HTERT RPE-1 (cell line): ENCODE data around the gene POP4.
"Not testable (repeated sequence)": the region's sequence is repeated elsewhere in the genome, so short reads cannot be mapped to it uniquely, and the experiment has no call there.

Source experiments
- in situ Hi-C: fragments of 300-500 bp; cut with MboI; formaldehyde crosslinking; loops from 4 replicates; pipeline ENCODE4 v1.14.3; 2020; ENCODE audit warnings: low sequenced_read_pairs

The POP4 gene, protein sequence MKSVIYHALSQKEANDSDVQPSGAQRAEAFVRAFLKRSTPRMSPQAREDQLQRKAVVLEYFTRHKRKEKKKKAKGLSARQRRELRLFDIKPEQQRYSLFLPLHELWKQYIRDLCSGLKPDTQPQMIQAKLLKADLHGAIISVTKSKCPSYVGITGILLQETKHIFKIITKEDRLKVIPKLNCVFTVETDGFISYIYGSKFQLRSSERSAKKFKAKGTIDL

DNA sequence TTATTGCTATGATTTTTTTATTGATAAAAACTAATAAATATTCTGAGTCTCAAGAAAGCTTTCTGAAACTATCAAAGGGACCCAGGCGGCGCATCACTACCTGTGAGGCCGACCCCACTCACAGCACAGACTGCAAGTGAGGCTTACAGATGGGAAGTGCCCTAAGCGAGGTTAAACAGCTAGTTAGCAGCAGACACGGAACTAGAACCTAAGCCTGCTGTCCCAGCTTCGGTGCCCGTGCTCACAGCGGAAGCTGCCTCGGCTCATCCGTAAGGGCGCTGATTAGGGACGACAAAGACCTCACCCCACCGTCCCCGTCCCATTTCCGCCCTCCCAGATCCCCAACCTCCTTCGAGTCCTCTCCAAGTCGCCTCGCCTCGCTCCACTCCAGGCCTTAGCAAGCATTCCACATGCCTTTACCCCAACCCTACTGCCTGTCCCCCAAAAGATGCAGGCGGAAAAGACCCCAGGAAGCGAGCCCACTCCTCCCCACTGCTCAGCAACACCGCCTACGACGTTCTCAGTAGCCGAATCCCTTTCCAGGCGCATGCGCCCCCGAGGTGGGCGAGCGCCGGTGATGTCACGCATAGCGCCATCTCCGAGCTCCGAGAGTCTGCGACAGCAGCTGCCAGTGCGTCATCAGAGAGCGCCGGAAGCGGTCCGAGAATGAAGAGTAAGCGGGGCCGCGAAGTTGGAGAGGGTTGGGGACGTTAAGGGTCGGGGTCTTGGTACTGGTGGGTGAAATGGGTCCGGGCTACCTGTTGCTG lies at the start of gene POP4:
Gene POP4, plus strand, starts transcription at position 631 of the 767 bp plus-strand sequence. Its CDS starts 36 bp downstream, at position 667.
- in situ Hi-C loops: no loop called here

DNA sequence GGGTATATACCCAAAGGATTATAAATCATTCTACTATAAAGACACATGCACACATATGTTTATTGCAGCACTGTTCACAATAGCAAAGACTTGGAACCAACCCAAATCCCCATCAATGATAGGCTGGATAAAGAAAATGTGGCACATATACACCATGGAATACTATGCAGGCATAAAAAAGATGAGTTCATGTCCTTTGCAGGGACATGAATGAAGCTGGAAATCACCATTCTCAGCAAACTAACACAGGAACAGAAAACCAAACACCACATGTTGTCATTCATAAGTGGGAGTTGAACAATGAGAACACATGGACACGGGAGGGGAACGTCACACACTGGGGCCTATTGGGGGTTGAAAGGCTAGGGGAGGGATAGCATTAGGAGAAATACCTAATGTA lies 47.0 kb upstream of the POP4 start:
- in situ Hi-C loops: not testable (repeated sequence)

DNA sequence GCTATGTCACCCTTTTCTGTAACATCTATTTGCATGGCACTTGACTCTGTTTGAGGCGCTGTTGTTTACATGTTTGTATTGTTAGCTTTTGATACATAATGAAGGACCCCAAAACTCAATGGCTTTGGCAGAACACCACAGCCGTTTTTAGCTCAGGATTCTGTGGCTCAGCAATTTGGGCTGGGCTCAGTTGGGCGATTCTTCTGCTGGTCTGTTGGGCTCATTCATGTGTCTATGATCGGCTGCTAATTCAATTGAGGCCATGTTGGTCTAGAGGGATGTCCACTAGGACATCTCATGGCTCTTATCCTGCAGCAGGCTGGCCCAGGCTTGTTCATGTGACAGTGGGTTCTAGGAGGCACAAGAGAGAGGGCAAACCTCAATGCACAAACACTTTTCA lies 46.3 kb upstream of the POP4 start:
- in situ Hi-C loops: no loop called here

DNA sequence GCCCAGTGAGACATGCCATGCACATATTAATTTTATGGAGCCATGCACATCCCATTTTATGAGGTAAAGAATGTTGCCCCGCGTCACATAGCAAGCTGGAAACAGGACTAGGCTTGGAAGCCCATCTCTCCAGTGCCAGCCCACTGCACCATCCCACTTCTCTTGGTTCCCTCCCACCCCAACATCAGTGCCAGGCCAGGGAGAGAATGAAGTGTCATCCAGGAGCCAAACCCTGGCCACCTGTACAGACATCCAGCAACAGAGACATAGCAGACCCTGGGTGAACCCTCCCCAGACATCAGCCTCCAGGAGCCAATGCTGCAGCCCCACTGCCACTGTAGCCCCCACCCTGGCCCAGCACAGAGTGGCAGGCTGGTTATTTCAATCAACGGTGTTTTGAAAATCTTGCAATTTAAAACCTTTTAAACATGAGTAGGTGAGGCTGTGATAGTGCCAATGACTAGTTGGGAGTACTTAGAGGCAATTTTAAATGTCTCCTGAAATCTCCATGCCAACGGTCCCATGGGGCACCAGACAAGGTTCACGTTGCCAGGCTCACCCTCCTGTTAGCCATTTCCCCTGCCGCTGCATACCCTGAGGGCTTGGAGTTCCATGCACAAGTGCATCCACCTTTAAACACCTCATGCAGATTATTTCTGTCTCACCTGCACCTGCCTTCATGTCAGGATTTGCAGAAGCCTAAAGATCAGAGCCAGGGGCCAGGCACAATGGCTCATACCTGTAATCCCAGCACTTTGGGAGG lies 45.6 kb upstream of the POP4 start:
- in situ Hi-C loops: no loop called here

DNA sequence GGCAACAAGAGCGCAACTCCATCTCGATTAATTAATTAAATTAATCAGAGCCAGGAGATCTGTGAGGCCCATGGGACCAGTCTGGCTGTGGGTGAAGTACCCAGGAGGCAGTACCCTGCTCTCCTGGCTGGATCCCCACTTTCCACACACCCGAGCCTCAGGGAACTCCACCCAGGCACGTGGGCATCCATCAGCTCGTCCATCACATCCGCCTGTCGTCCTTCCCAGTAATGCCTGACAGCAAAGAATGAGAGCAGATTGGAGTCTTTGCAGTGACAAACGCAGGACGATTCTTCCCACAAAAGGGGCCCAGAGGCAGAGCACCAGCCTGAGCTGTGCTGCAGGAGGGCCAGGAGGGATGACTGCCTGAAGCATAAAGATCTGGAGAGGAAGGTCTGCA lies 44.5 kb upstream of the POP4 start:
- in situ Hi-C loops: no loop called here

DNA sequence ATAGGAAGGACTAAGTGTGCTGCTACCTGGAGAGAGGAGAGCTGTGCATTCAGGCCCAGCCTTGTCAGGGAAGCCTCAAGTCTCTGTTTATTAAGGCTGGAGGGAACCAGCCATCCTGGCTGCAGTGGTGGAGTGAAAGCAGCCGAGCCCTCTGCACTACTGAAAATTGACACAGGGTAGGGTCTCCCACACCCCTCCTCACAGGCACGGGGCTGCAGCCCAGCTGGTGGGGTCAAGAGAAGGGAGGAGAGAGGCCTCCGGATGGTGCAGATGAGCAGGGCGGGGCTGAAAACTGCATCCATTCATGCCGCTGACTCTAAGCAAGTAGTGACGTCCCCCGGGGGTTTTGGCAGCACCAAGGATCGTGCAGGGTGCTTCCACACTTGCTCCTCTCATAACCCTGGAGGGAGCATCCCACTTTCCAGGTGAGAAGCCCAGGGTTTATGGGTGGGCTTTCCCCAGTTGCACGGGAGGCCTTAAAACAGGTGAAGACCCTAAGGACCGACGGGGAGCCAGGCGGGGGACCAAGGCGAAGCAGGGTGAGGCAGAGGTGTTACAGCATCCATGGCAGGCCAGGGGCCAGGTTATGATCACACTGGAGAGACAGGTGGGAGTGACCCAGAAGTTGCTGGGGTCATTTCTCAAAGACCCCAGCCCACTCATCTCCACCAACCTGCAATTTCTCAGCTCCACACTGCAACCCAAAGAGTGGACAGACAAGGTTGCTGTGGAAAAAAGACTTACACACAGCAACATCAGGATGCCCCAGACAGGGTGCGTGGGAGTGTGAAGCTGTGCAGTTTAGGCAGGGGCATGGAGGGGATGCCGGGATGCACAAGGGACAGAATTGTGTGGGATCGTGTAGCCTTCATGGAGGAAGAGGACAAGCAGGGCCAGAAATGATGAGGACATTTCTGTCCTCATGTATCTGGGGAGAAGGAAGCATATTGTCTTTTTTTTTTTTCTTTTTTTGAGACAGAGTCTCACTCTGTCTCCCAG lies 43.5 kb upstream of the POP4 start:
- in situ Hi-C loops: no loop called here

DNA sequence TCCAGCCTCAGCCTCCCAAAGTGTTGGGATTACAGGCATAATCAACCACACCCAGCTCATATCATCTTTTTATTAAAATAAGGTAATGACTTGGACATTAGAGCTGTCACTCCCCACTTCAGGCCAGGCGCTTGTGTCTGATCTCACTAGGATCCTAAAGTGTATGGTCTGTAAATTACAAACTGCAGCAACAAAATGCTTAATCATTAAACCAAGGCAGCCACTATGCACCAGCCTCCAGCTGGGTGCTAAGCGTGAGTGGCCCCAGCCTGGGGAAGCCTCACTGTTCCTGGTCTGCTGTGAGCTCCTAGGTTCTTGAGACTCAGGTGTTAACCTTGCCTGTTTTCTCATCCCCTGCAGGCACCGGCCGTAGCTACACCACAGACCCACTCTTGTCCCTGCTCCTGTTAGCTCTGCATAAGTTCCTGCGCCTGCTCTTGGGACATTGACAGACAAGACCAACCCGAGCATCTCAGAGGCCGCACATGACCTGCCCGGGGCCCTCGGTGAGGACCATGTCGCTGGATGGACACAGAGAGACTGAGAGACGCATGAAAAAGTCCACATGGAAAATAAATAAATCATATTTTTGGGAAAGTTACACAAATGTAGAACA lies 42.5 kb upstream of the POP4 start:
- in situ Hi-C loops: no loop called here

DNA sequence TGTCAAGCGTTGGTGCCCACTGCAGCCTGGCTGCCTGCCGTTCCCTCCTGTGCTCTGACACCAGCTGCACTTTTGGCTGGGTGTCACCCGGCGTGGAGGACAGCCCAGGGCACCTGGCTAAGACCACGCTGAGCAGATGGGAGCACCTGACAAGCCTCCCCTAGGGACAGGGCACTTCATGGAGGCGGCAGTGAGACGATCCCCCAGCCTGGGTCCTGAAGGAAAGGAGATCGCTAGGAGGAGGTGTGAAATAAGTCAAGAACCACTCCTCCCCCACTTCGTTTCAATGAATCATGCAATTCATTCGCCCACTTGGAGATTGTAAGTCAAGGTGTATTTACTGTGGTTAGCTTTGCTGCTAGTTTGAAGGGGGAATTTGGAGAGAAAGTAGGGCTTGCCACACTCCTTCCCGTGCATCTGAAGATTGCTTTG lies 41.5 kb upstream of the POP4 start:
- in situ Hi-C loops: no loop called here

DNA sequence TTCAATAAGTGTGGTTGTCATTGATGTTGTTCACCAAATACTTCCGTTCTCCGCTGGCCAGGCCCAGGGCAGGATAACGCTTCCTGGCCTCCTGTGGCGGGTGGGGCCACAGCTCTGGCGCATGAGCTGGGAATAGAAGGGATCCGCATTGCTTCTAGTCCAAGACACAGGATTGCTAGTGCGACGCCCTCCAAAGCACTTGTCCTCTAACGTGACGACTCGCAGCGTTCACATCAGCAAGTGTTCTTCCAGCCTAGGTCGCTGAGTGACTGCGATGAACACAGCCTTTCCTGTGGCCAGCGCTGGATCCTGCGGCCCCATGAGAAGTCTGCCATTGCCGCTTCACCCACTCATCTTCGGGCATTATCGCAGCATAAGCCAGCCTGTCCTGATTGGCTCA lies 40.9 kb upstream of the POP4 start:
- in situ Hi-C loops: no loop called here

DNA sequence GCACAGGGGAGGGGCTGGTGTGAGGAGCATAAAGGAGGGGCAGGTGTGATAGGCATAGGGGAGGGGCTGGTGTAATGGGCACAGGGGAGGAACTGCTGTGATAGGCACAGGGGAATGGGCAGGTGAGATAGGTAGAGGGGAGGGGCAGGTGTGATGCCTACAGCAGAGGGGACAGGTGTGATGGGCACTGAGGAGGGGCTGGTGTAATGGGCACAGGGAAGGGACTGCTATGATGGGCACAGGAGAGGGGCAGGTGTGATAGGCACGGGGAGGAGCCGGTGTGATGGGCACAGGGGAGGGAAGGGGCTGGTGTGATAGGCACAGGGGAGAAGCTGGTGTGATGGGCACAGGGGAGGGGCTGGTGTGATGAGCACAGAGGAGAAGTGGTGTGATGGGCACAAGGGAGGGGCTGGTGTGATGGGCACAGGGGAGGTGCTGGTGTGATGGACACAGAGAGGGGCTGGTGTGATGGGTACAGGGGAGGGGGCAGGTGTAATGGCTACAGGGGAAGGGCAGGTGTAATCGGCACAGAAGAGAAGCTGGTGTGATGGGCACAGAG lies 39.5 kb upstream of the POP4 start:
- in situ Hi-C loops: no loop called here

DNA sequence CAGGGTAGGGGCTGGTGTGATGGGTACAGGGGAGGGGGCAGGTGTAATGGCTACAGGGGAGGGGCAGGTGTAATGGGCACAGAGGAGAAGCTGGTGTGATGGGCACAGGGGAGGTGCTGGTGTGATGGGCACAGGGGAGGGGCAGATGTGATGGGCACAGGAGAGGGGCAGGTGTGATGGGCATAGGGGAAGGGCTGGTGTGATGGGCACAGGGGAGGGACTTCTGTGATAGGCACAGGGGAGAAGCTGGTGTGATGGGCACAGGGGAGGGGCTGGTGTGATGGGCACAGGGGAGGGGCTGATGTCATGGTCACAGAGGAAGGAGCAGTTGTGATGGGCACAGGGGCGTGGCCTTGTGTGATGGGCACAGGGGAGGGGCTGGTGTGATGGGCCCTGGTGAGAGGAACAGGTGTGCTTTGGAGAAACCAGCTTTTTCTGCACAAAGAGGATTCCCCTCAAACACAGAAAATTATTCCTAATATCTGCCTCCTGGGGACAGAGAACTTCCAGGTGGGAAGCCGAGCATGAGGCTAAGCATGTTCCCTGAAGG lies 38.6 kb upstream of the POP4 start:
- in situ Hi-C loops: no loop called here

DNA sequence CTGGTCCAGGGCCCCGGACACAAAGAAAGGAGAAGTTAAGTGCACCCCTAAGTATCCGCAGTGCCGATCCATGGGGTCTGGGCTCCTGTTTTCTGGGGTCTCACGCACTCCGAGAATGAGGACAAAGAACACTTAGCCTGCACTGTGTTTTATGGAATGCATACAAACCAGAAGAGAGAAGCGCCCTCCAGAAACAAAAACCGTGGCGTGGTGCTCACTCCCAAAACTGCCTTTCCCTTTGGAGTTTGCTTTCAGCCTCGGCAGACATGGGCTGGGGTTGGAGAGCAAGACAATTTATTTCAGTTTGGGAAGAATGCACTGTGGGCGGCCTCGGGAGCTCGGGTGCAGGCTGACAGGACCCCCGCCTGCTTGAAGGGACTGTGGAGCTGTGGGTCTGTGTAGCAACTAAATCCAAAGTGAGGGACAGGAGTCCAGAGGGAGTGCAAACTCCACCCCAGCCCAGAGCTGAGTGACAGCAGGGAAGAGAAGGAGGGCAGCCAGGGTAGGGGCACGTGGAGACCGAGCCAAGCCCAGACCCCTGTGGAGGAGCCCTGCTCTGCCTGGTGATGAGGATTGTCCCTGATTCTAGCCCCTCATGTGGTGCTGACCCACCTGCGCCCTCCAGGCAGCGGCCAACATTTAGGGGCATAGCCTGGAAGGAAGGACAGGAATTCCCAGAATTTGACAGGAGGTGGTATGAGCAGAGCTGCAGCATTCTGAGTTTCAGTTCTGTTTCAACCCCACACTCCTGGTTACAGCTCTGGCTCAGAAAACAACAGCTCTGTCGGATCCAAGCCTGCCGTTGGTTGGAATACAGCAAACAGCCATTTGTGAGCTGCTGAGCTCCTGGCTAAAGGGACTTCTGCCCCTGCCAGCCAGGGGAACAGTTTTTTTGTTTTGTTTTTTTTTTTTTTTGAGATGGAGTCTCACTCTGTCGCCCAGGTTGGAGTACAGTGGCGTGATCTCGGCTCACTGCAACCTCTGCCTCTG lies 37.8 kb upstream of the POP4 start:
- in situ Hi-C loops: no loop called here

DNA sequence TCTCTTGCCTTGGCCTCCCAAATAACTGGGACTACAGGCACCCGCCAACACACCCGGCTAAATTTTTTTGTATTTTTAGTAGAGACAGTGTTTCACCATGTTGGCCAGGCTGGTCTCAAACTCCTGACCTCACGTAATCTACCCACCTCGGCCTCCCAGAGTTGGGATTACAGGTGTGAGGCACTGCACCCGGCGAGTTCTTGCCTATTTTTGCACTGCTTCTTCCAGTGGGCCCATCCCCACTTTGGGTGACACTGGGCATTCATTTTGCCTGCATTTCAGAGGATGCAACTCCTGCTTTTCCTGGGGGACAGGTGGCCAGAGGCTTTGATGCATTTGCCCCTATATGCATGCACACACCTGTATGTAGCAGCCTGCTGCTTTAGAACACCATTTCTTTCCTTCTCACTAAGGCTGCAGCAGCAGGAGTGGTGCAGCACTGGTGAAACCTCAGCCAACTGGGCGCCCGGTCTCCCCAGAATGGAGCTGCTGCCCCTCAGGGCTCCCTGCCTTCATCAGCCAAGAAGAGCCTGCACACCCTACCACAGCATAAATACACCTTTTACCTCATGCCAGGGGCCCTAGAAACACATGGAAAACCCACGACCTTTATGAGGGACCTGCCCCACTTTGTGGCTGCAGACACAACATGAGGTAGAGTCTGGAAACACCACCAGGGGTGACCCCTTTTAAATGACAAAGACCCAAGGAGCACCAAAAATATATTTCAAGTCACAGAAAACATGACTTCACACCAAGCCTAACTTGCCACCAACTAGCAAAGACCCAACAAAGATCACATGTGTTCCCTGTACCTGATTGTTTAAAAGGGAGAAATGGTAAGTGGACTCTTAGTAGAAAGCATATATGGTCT lies 36.8 kb upstream of the POP4 start:
- in situ Hi-C loops: no loop called here

DNA sequence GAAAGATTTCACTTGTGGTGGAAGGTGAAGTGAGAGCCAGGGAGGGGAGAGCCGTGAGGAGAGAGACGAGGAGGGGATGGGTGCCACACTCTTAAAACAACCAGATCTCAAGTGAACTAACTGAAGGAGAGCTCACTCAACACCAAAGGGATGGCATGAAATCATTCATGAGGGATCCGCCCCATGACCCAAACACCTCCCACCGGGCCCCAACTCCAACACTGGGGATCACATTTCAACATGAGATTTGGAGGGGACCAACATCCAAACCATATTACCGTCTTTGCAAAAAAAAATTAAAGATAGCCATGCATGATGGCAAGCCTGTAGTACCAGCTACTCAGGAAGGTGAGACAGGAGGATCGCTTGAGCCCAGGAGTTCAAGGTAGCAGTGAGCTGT lies 34.9 kb upstream of the POP4 start:
- in situ Hi-C loops: no loop called here

DNA sequence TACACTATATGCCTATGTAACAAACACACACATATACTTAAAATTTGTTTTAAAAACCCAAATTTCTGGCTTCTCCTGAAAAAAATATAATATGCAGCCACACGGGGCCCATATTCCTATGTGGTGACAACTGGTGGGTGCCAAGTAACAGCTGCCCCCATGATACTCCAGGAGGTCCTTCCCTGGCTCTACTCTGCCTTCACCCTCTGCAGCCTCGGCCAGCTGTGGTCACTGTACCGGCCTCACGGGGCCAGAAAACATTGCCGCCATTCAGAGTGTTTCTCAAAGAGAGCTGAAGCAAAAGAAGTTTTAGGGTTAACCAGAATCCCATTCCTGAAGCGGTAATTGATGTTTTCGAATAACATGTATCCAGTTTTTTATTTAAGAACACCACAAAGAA lies 32.6 kb upstream of the POP4 start:
- in situ Hi-C loops: no loop called here

DNA sequence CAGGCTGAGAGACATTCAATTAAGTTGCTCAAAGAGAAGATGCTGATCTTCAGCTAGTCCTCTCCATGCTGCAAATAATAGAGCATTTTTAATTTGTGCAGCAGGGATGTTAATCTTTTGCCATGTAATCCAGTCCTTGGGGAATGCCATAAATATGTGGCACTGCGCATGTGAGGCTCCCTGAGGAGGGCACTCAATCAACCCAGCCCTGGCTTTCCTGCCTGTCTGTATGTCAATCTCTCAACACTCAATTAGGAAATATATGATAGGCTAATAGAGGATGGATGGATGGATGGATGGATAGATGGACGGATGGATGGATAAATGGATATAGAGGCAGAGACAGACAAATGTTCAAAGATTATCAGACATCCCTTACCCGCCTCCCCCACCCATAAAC lies 31.6 kb upstream of the POP4 start:
- in situ Hi-C loops: no loop called here

DNA sequence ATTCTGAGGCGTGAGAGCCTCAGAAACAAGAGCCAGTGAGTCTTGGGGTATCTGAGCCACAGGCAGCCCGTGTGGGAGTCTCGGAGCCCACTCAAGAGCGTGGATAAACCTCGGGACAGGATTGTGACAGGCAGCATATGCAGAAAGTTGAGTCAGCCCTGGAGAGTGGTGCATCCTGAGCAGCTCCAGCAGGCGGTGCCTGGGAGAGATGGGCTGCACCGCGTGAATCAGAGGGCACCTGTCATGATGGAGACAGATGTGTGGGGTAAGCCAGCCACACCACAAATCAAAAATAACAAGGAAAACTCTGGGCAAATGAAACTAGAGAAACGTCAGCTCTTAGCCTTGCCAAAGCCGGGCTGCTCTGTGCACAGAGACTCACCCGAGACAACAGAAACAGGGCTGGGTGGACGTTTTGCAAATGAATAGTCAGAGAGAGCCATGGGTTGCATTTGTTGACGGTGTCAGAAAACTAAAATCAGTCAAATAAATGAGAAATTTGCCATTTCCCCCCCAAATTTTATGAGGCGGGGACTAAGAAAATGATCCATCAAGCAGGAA lies 30.0 kb upstream of the POP4 start:
- in situ Hi-C loops: no loop called here
